Liver (tissue), 9 donors: ENCODE results near the gene NOD1. TPM values are rescaled to one million over a fixed set of nuclear protein-coding genes. Genes with fewer than 3 reads are reported as not detected.

ENCODE experiments used
- DNase-seq: peaks from one replicate; pipeline ENCODE4 v3.0.0-alpha.2; 2017; ENCODE audit warnings: low spot score
- H3K27ac ChIP-seq, 2 donors: one replicate each; pipeline ENCODE4 v1.7.0; 2013; ENCODE audit warnings: inconsistent platforms in 2 of 2, low read length in 2 of 2, control low read depth in 1 of 2, low read depth in 1 of 2, mild to moderate bottlenecking in 1 of 2
- H3K27me3 ChIP-seq, 4 donors: one replicate each; pipeline versions ENCODE4 v1.6.1 to v1.7.0; 2013; ENCODE audit warnings: low read length in 3 of 4, inconsistent platforms in 1 of 4, mild to moderate bottlenecking in 1 of 4, moderate library complexity in 1 of 4; ENCODE audit not compliant: control insufficient read depth in 4 of 4, insufficient read depth in 4 of 4
- H3K36me3 ChIP-seq, 4 donors: one replicate each; pipeline versions ENCODE4 v1.6.1 to v1.7.0; 2013; ENCODE audit warnings: low read length in 3 of 4, mild to moderate bottlenecking in 3 of 4, low read depth in 1 of 4, moderate library complexity in 1 of 4; ENCODE audit not compliant: control insufficient read depth in 4 of 4, insufficient read depth in 3 of 4
- H3K4me1 ChIP-seq, 4 donors: one replicate each; pipeline versions ENCODE4 v1.6.1 to v1.7.0; 2013; ENCODE audit warnings: low read length in 3 of 4, mild to moderate bottlenecking in 3 of 4, moderate library complexity in 1 of 4; ENCODE audit not compliant: control insufficient read depth in 4 of 4, insufficient read depth in 4 of 4
- H3K4me3 ChIP-seq, 3 donors: one replicate each; pipeline versions ENCODE4 v1.6.1 to v1.7.0; 2013; ENCODE audit warnings: low read length in 3 of 3, control low read depth in 1 of 3, low read depth in 1 of 3, mild to moderate bottlenecking in 1 of 3
- H3K9ac ChIP-seq, 2 donors: one replicate each; pipeline ENCODE4 v1.7.0; 2013; ENCODE audit warnings: low read length in 2 of 2, mild to moderate bottlenecking in 2 of 2, moderate library complexity in 2 of 2, control low read depth in 1 of 2, low read depth in 1 of 2
- H3K9me3 ChIP-seq, 4 donors: one replicate each; pipeline versions ENCODE4 v1.6.1 to v1.7.0; 2013; ENCODE audit warnings: low read length in 3 of 4; ENCODE audit not compliant: control insufficient read depth in 4 of 4
- ATF3 ChIP-seq: IDR thresholded peaks from 2 replicates; pipeline ENCODE4 v1.6.1; 2016; ENCODE audit warnings: antibody characterized with exemption
- EGR1 ChIP-seq, 2 donors: IDR thresholded peaks; 2 replicates each; pipeline ENCODE4 v1.6.1; 2016 to 2018; ENCODE audit warnings: antibody characterized with exemption in 2 of 2, low read depth in 2 of 2
- FOXA2 ChIP-seq: IDR thresholded peaks from 2 replicates; pipeline ENCODE4 v1.6.1; 2016; ENCODE audit warnings: antibody characterized with exemption
- GABPA ChIP-seq, 2 donors: IDR thresholded peaks in 1 of 2; conservative IDR thresholded peaks in 1 of 2; 2 replicates each; pipeline ENCODE4 v1.6.1; 2016; ENCODE audit warnings: antibody characterized with exemption in 2 of 2, mild to moderate bottlenecking in 1 of 2, moderate library complexity in 1 of 2
- HNF4A ChIP-seq, 2 donors: conservative IDR thresholded peaks; 2 replicates each; pipeline ENCODE4 v1.6.1; 2016; ENCODE audit warnings: antibody characterized with exemption in 2 of 2, mild to moderate bottlenecking in 2 of 2
- HNF4G ChIP-seq: IDR thresholded peaks from 2 replicates; pipeline ENCODE4 v1.6.1; 2016; ENCODE audit warnings: antibody characterized with exemption
- JUND ChIP-seq, 2 donors: IDR thresholded peaks; 2 replicates each; pipeline ENCODE4 v1.6.1; 2016; ENCODE audit warnings: antibody characterized with exemption in 2 of 2
- MAX ChIP-seq: IDR thresholded peaks from 2 replicates; pipeline ENCODE4 v1.6.1; 2016; ENCODE audit warnings: antibody characterized with exemption
- NR2F2 ChIP-seq: IDR thresholded peaks from 2 replicates; pipeline ENCODE4 v1.6.1; 2016; ENCODE audit warnings: antibody characterized with exemption
- RAD21 ChIP-seq, 2 donors: IDR thresholded peaks; 2 replicates each; pipeline ENCODE4 v1.6.1; 2016; ENCODE audit warnings: antibody characterized with exemption in 2 of 2, mild to moderate bottlenecking in 2 of 2
- REST ChIP-seq: IDR thresholded peaks from 2 replicates; pipeline ENCODE4 v1.6.1; 2016; ENCODE audit warnings: antibody characterized with exemption, mild to moderate bottlenecking
- RXRA ChIP-seq, 2 donors: IDR thresholded peaks; 2 replicates each; pipeline ENCODE4 v1.6.1; 2017 to 2018; ENCODE audit warnings: antibody characterized with exemption in 2 of 2, mild to moderate bottlenecking in 1 of 2
- SP1 ChIP-seq: IDR thresholded peaks from 2 replicates; pipeline ENCODE4 v1.6.1; 2018; ENCODE audit warnings: antibody characterized with exemption, mild to moderate bottlenecking
- TAF1 ChIP-seq: conservative IDR thresholded peaks from 2 replicates; pipeline ENCODE4 v1.6.1; 2016; ENCODE audit warnings: antibody characterized with exemption, mild to moderate bottlenecking
- WGBS: extraction: QIAGEN DNeasy Blood & Tissue Kit; methylation state at CpG from one replicate; pipeline ENCODE4 v1.1.7; 2013; 5-methylcytosine and 5-hydroxymethylcytosine counted together
- polyA plus RNA-seq, 2 donors: library from polyadenylated mRNA; stranded (reverse) in 1 of 2; unstranded in 1 of 2; fragments of 200-250 nt in 1 of 2; fragments of >200 nt in 1 of 2; fragmentation: Nextera tagmentation in 1 of 2; extraction: Ambion mirVana in 1 of 2; gene quantifications; one replicate each; pipeline versions ENCODE4 v1.2.1 to v1.2.3, GENCODE V29; 2013 to 2015
- total RNA-seq, 2 donors: library from RNA; depleted of rRNA; stranded (reverse); fragments of >200 nt; gene quantifications; one replicate each; pipeline ENCODE4 v1.2.3, GENCODE V29; 2014
- donor health status: healthy.
- donor health status: healthy.
- donor health status: healthy.
- donor health status: healthy.
- donor health status: healthy.

NOD1 gene
- total and polyA plus RNA-seq, 4 donors = 1.7 to 3.5 (median 2.0) TPM

GRCh38 chr7:30522159-30522558 is 43.6 kb upstream of the NOD1 start:
- H3K4me3 ChIP-seq = no peak overlapping the region
- no peaks in the 10 kb centered on the region for H3K27me3 ChIP-seq
- no peaks in the 10 kb centered on the region for H3K4me1 ChIP-seq
- no peak for TF ChIP-seq RAD21 (IDR thresholded peaks at IDR 0.05)
- TF ChIP-seq GABPA (IDR thresholded peaks at IDR 0.05 in 1 of 2, conservative IDR thresholded peaks at IDR 0.05 in 1 of 2) = no peak
- no peak for TF ChIP-seq NR2F2
- no peak for TF ChIP-seq REST
- no peak for TF ChIP-seq FOXA2
- TF ChIP-seq EGR1 (IDR thresholded peaks at IDR 0.05; ENCODE audit: low read depth in 2 of 2) = no peak
- TF ChIP-seq SP1 = no peak
- TF ChIP-seq TAF1 = no peak
- 85% methylated on average over 3 of the region's 3 CpGs for WGBS
- DNase-seq = no peak
- H3K9ac ChIP-seq = no peak overlapping the region
- H3K36me3 ChIP-seq = no peaks in the 10 kb centered on the region
- no peaks in the 10 kb centered on the region for H3K9me3 ChIP-seq
- H3K27ac ChIP-seq = no peak overlapping the region

GRCh38 chr7:30521532-30521931 is 42.9 kb upstream of the NOD1 start:
- no peaks in the 10 kb centered on the region for H3K27me3 ChIP-seq
- H3K36me3 ChIP-seq = no peaks in the 10 kb centered on the region
- no peak overlapping the region for H3K4me3 ChIP-seq
- no peaks in the 10 kb centered on the region for H3K4me1 ChIP-seq
- 85% methylated on average over 1 of the region's 1 CpG for WGBS
- no peaks in the 10 kb centered on the region for H3K9me3 ChIP-seq
- H3K27ac ChIP-seq = no peak overlapping the region
- DNase-seq = no peak
- TF ChIP-seq RXRA (IDR thresholded peaks at IDR 0.05) (no peak), REST (no peak), HNF4A (conservative IDR thresholded peaks at IDR 0.05) (no peak), MAX (no peak), SP1 (no peak), JUND (IDR thresholded peaks at IDR 0.05) (no peak), TAF1 (no peak), FOXA2 (no peak), ATF3 (no peak), HNF4G (no peak), GABPA (IDR thresholded peaks at IDR 0.05 in 1 of 2, conservative IDR thresholded peaks at IDR 0.05 in 1 of 2) (no peak)
- H3K9ac ChIP-seq = no peak overlapping the region
